K562 (cell line): ENCODE data around the gene ARHGDIA. TPM values are rescaled to one million over a fixed set of nuclear protein-coding genes. Genes with fewer than 3 reads are reported as not detected.
A peak's percentile ranks its signal among the peaks of the same experiment; 100 is the strongest.

Experiments
- CHAMP1 ChIP-seq: fragments of 450-650 bp; IDR thresholded peaks from 2 replicates; pipeline ENCODE4 v1.6.1; 2016; ENCODE audit warnings: mild to moderate bottlenecking
- CREB1 ChIP-seq, 2 experiments: sonication (generic) in 1 of 2; formaldehyde crosslinking in 1 of 2; IDR thresholded peaks; 2 replicates each; pipeline versions ENCODE4 v1.6.1 to v1.8.0; 2012 to 2022; ENCODE audit warnings: inconsistent platforms in 1 of 2, mild to moderate bottlenecking in 1 of 2, missing genetic modification reagents in 1 of 2, moderate library complexity in 1 of 2
- EGR1 ChIP-seq: fragments of 450-650 bp; conservative IDR thresholded peaks from 2 replicates; pipeline ENCODE4 v1.6.1; 2017; ENCODE audit warnings: mild to moderate bottlenecking
- GTF2A2 ChIP-seq: IDR thresholded peaks from 2 replicates; pipeline ENCODE4 v1.6.1; 2016; ENCODE audit warnings: mild to moderate bottlenecking, missing genetic modification characterization, missing compliant biosample characterization
- MGA ChIP-seq: fragments of 450-650 bp; IDR thresholded peaks from 2 replicates; pipeline ENCODE4 v1.6.1; 2016; ENCODE audit warnings: mild to moderate bottlenecking, moderate library complexity
- RHOXF2B ChIP-seq: fragments of 250-450 bp; sonication (Bioruptor Pico); conservative IDR thresholded peaks from 2 replicates; pipeline ENCODE4 v1.5.1; 2021
- ZNF239 ChIP-seq: fragments of 250-450 bp; sonication (Bioruptor Pico); IDR thresholded peaks from 2 replicates; pipeline ENCODE4 v1.4.0; 2020; ENCODE audit warnings: mild to moderate bottlenecking
- ZNF449 ChIP-seq: fragments of 250-450 bp; sonication (Bioruptor Pico); IDR thresholded peaks from 2 replicates; pipeline ENCODE4 v1.8.0; 2022; ENCODE audit warnings: moderate library complexity, mild to moderate bottlenecking, inconsistent platforms
- ZNF695 ChIP-seq: fragments of 450-650 bp; formaldehyde crosslinking; IDR thresholded peaks from 2 replicates; pipeline ENCODE4 v1.4.0; 2020; ENCODE audit warnings: mild to moderate bottlenecking, moderate library complexity
- polyA plus RNA-seq, 8 experiments: library from polyadenylated mRNA; depleted of rRNA in 4 of 8; stranded (reverse) in 5 of 8; unstranded in 3 of 8; fragments of >200 nt; fragmentation: Nextera tagmentation in 2 of 8; fragmentation: Illumina TruSeq in 1 of 8; extraction: Ambion mirVana in 2 of 8; extraction: Trizol in 1 of 8; gene quantifications; 2 replicates each; pipeline versions ENCODE4 v1.2.1 to v1.2.3, GENCODE V29; 2011 to 2014; ENCODE audit warnings: inconsistent platforms in 1 of 8, missing spikeins in 1 of 8
- total RNA-seq, 7 experiments: library from RNA; depleted of rRNA in 6 of 7; stranded (reverse); fragments of >200 nt in 6 of 7; fragmentation: Illumina TruSeq in 2 of 7; extraction: Trizol in 2 of 7; gene quantifications; 2 replicates each; pipeline versions ENCODE4 v1.2.1 to v1.2.3, GENCODE V29; 2011 to 2021; ENCODE audit warnings: low replicate concordance in 1 of 7

ARHGDIA gene
- total and polyA plus RNA-seq, 9 of the 15 experiments (the other 6 are each of a cell fraction or from before 2014, with no cell fraction given): 9.6 to 340 (median 97.6) TPM

- TF ChIP-seq CHAMP1: no peak
- no peak; the same call in 1 of the 2 replicates for TF ChIP-seq RHOXF2B
- no peak; the same call in 1 of the 2 replicates for TF ChIP-seq ZNF695
- no peak; the same call in none of the 2 replicates for TF ChIP-seq MGA
- TF ChIP-seq ZNF239 (CRISPR knock-in tag): no peak
- no peak for TF ChIP-seq ZNF449
- TF ChIP-seq EGR1: peak; percentile 45; the same call in 1 of the 2 replicates
- TF ChIP-seq CREB1 (IDR thresholded peaks at IDR 0.05): peak; percentile 6; the same call in 1 of the 2 replicates
- no peak for TF ChIP-seq CREB1 (CRISPR knock-in tag; IDR thresholded peaks at IDR 0.05)
- no peak for TF ChIP-seq GTF2A2 (tag)
Observed at GRCh38 chr17:81867991-81868673, 3.0 kb downstream of the ARHGDIA start (continued).
